H9 (cell line): ENCODE results near the gene OVOL1. TPM values are rescaled to one million over a fixed set of nuclear protein-coding genes. Genes with fewer than 3 reads are reported as not detected.

Experiments used
- DNase-seq: peaks from one replicate; pipeline ENCODE4 v3.0.0-alpha.2; 2017
- H2AFZ ChIP-seq: one replicate; pipeline ENCODE4 v1.6.1; 2013; ENCODE audit warnings: mild to moderate bottlenecking, low read length, control low read depth, moderate library complexity
- H2AK5ac ChIP-seq: 2 replicates; pipeline ENCODE4 v1.6.1; 2013; ENCODE audit warnings: low read length, control low read depth, mixed read lengths; ENCODE audit not compliant: insufficient read length
- H2BK120ac ChIP-seq: one replicate; pipeline ENCODE4 v1.6.1; 2013; ENCODE audit warnings: low read depth, mild to moderate bottlenecking, low read length, control low read depth, inconsistent platforms; ENCODE audit not compliant: poor library complexity, severe bottlenecking
- H2BK12ac ChIP-seq: 2 replicates; pipeline ENCODE4 v1.6.1; 2013; ENCODE audit warnings: low read length, control low read depth, mixed read lengths, low read depth; ENCODE audit not compliant: insufficient read length
- H2BK15ac ChIP-seq: 2 replicates; pipeline ENCODE4 v1.6.1; 2013; ENCODE audit warnings: low read depth, low read length, control low read depth
- H2BK20ac ChIP-seq: one replicate; pipeline ENCODE4 v1.6.1; 2013; ENCODE audit warnings: low read depth, mild to moderate bottlenecking, low read length, control low read depth, inconsistent platforms; ENCODE audit not compliant: poor library complexity, severe bottlenecking
- H2BK5ac ChIP-seq: 2 replicates; pipeline ENCODE4 v1.6.1; 2013; ENCODE audit warnings: low read length, control low read depth, mixed read lengths; ENCODE audit not compliant: insufficient read length
- H3K14ac ChIP-seq: 2 replicates; pipeline ENCODE4 v1.6.1; 2013; ENCODE audit warnings: low read length, control low read depth; ENCODE audit not compliant: insufficient read depth
- H3K18ac ChIP-seq: 2 replicates; pipeline ENCODE4 v1.6.1; 2013; ENCODE audit warnings: low read depth, mild to moderate bottlenecking, mixed read lengths, low read length, control low read depth; ENCODE audit not compliant: insufficient read length
- H3K23ac ChIP-seq: 2 replicates; pipeline ENCODE4 v1.6.1; 2013; ENCODE audit warnings: low read length, control low read depth, mixed read lengths, low read depth; ENCODE audit not compliant: insufficient read length
- H3K23me2 ChIP-seq: 2 replicates; pipeline ENCODE4 v1.6.1; 2013; ENCODE audit warnings: low read depth, mild to moderate bottlenecking, mixed read lengths, low read length, control low read depth; ENCODE audit not compliant: insufficient read length, poor library complexity, severe bottlenecking
- H3K27ac ChIP-seq: 2 replicates; pipeline ENCODE4 v1.5.1; 2013; ENCODE audit warnings: low read length, control low read depth, mixed read lengths, low read depth; ENCODE audit not compliant: insufficient read length
- H3K27me3 ChIP-seq: 2 replicates; pipeline ENCODE4 v1.6.1; 2013; ENCODE audit warnings: low read length, control low read depth, inconsistent platforms; ENCODE audit not compliant: insufficient read depth
- H3K4ac ChIP-seq: 2 replicates; pipeline ENCODE4 v1.6.1; 2013; ENCODE audit warnings: low read depth, mild to moderate bottlenecking, control low read depth, inconsistent platforms, low read length, moderate library complexity
- H3K4me1 ChIP-seq: 2 replicates; pipeline ENCODE4 v1.6.1; 2013; ENCODE audit warnings: low read length, control low read depth, inconsistent platforms; ENCODE audit not compliant: insufficient read depth
- H3K4me2 ChIP-seq: 2 replicates; pipeline ENCODE4 v1.6.1; 2013; ENCODE audit warnings: low read length, control low read depth, mixed read lengths; ENCODE audit not compliant: insufficient read length, insufficient read depth
- H3K56ac ChIP-seq: 2 replicates; pipeline ENCODE4 v1.6.1; 2013; ENCODE audit warnings: low read depth, mild to moderate bottlenecking, mixed read lengths, low read length, control low read depth; ENCODE audit not compliant: insufficient read length
- H3K79me1 ChIP-seq: 2 replicates; pipeline ENCODE4 v1.6.1; 2013; ENCODE audit warnings: low read depth, mild to moderate bottlenecking, moderate library complexity, low read length, control low read depth, inconsistent platforms; ENCODE audit not compliant: insufficient read depth, poor library complexity, severe bottlenecking
- H3K79me2 ChIP-seq: 2 replicates; pipeline ENCODE4 v1.6.1; 2013; ENCODE audit warnings: low read length, control low read depth, inconsistent platforms; ENCODE audit not compliant: insufficient read depth
- H3K9ac ChIP-seq: 2 replicates; pipeline ENCODE4 v1.6.1; 2013; ENCODE audit warnings: low read length, control low read depth, mixed read lengths; ENCODE audit not compliant: insufficient read length; ENCODE audit errors: extremely low read depth
- H3K9me3 ChIP-seq: one replicate; pipeline ENCODE4 v1.6.1; 2013; ENCODE audit warnings: low read depth, low read length, inconsistent platforms; ENCODE audit not compliant: control insufficient read depth
- H3T11ph ChIP-seq: one replicate; pipeline ENCODE4 v1.6.1; 2013; ENCODE audit warnings: mild to moderate bottlenecking, low read length, control low read depth, inconsistent platforms
- H4K20me1 ChIP-seq: one replicate; pipeline ENCODE4 v1.6.1; 2013; ENCODE audit not compliant: control insufficient read depth, insufficient read length, insufficient read depth
- H4K5ac ChIP-seq: 2 replicates; pipeline ENCODE4 v1.6.1; 2013; ENCODE audit warnings: low read depth, mild to moderate bottlenecking, mixed read lengths, low read length, control low read depth; ENCODE audit not compliant: insufficient read length
- H4K8ac ChIP-seq: replicated peaks from 2 replicates; pipeline ENCODE4 v1.6.1; 2013; ENCODE audit warnings: low read length, control low read depth, mixed read lengths, low read depth; ENCODE audit not compliant: insufficient read length
- H4K91ac ChIP-seq: 2 replicates; pipeline ENCODE4 v1.6.1; 2013; ENCODE audit warnings: low read depth, mild to moderate bottlenecking, moderate library complexity, mixed read lengths, low read length, control low read depth; ENCODE audit not compliant: insufficient read length
- H3K27ac Mint-ChIP-seq, 3 experiments: 2 replicates in 2 of 3; 3 replicates in 1 of 3; pipeline ENCODE4 v1.8.0; 2020 to 2021; ENCODE audit warnings: mixed read lengths in 3 of 3, mild to moderate bottlenecking in 1 of 3, moderate library complexity in 1 of 3
- H3K27me3 Mint-ChIP-seq: 2 replicates; pipeline ENCODE4 v1.8.0; 2021; ENCODE audit warnings: low read depth, mild to moderate bottlenecking, moderate library complexity, mixed read lengths
- H3K36me3 Mint-ChIP-seq, 3 experiments: 2 replicates in 2 of 3; 3 replicates in 1 of 3; pipeline ENCODE4 v1.8.0; 2020 to 2021; ENCODE audit warnings: low read depth in 3 of 3, mixed read lengths in 3 of 3; ENCODE audit not compliant: insufficient read depth in 1 of 3
- H3K4me1 Mint-ChIP-seq, 2 experiments: 2 replicates each; pipeline ENCODE4 v1.8.0; 2020; ENCODE audit warnings: mixed read lengths in 2 of 2
- H3K4me3 Mint-ChIP-seq, 2 experiments: 2 replicates in 1 of 2; 3 replicates in 1 of 2; pipeline ENCODE4 v1.8.0; 2020 to 2021; ENCODE audit warnings: mild to moderate bottlenecking in 2 of 2, mixed read lengths in 2 of 2, moderate library complexity in 1 of 2
- H3K9me3 Mint-ChIP-seq, 2 experiments: 2 replicates in 1 of 2; 3 replicates in 1 of 2; pipeline ENCODE4 v1.8.0; 2020; ENCODE audit warnings: mild to moderate bottlenecking in 2 of 2, mixed read lengths in 2 of 2, moderate library complexity in 1 of 2
- WGBS: extraction: QIAGEN DNeasy Blood & Tissue Kit; methylation state at CpG from one replicate; pipeline ENCODE4 v1.1.7; 2013; ENCODE audit warnings: missing lambda C conversion rate, low lambda C conversion rate, mixed read lengths; ENCODE audit not compliant: insufficient read length; ENCODE audit errors: extremely low coverage; 5-methylcytosine and 5-hydroxymethylcytosine counted together
- total RNA-seq: library from RNA; stranded (reverse); gene quantifications from 2 replicates; pipeline ENCODE4 v1.2.1, GENCODE V29; 2021
- TF ChIP-seq, protein P1 (sequence below): fragments of 200-600 bp; sonication (generic); conservative IDR thresholded peaks from 3 replicates; pipeline ENCODE4 v1.8.0; 2021; ENCODE audit warnings: antibody characterized with exemption, mild to moderate bottlenecking

OVOL1 gene
- total RNA-seq, 1 experiment from 2014 or later = 5.1 TPM

DNA sequence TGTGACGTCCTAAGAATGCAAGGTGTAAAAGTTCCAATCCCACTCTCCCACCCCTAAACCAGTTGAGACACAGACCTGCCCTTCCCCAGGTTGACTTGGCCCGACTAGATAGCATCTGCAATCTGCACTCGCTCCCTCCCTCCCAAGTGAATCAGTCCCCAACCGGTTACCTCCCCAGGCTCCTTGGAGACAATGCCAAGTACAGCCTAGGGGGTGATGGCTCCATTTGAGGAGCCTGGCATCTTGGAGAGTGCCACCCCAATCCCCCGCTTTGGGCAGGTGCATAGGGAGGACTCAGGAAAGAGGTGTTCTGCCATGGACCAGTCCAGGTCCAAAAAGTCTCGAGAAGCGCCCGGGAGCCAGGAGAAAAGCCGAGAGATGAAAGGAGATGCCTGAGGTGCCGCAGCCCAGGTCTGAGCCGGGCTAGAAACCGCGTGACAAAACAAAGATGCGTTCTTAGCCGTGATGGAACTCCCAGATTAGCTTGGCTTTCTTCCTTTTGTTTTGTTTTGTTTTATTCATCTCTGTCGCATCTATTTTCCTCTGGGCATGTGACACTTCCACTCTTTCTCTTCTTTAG, 28.2 kb downstream of the OVOL1 start:
- no peak overlapping the region for H3K9ac ChIP-seq
- H3K79me2 ChIP-seq = no peaks in the 10 kb centered on the region
- no peak overlapping the region for H2AFZ ChIP-seq
- H2BK20ac ChIP-seq = no peak overlapping the region
- H3K4me1 ChIP-seq = no peaks in the 10 kb centered on the region
- no peak overlapping the region for H4K91ac ChIP-seq
- H4K8ac ChIP-seq = no peak overlapping the region
- H3K23me2 ChIP-seq = peaks cover 3% of the 10 kb centered on the region
- Mint-ChIP-seq H3K36me3 (no peaks in the 10 kb centered on the region; a peak in 1 of 7 replicates), H3K4me1 (peaks cover 0 to 8% of the 10 kb centered on the region in 2 experiments; a peak in 1 of 4 replicates), H3K27ac (no peak overlapping the region), H3K27me3 (peaks cover 43% of the 10 kb centered on the region), H3K4me3 (no peak overlapping the region), H3K9me3 (no peaks in the 10 kb centered on the region)
- no peak overlapping the region for H3K56ac ChIP-seq
- H3K27ac ChIP-seq = no peak overlapping the region
- H2BK12ac ChIP-seq = no peak overlapping the region
- H3K9me3 ChIP-seq = no peaks in the 10 kb centered on the region
- H4K5ac ChIP-seq = no peak overlapping the region
- WGBS = no CpG with 5 or more reads among the region's 16 CpGs
- H3K4ac ChIP-seq = no peak overlapping the region
- H3K23ac ChIP-seq = no peak overlapping the region
- H3K18ac ChIP-seq = no peak overlapping the region
- no peaks in the 10 kb centered on the region for H3K27me3 ChIP-seq
- H3T11ph ChIP-seq = no peak overlapping the region
- H4K20me1 ChIP-seq = no peaks in the 10 kb centered on the region
- H3K14ac ChIP-seq = no peak overlapping the region
- no peak overlapping the region for H3K4me2 ChIP-seq
- H2BK5ac ChIP-seq = no peak overlapping the region
- no peak overlapping the region for H2AK5ac ChIP-seq
- TF ChIP-seq, protein P1, sequence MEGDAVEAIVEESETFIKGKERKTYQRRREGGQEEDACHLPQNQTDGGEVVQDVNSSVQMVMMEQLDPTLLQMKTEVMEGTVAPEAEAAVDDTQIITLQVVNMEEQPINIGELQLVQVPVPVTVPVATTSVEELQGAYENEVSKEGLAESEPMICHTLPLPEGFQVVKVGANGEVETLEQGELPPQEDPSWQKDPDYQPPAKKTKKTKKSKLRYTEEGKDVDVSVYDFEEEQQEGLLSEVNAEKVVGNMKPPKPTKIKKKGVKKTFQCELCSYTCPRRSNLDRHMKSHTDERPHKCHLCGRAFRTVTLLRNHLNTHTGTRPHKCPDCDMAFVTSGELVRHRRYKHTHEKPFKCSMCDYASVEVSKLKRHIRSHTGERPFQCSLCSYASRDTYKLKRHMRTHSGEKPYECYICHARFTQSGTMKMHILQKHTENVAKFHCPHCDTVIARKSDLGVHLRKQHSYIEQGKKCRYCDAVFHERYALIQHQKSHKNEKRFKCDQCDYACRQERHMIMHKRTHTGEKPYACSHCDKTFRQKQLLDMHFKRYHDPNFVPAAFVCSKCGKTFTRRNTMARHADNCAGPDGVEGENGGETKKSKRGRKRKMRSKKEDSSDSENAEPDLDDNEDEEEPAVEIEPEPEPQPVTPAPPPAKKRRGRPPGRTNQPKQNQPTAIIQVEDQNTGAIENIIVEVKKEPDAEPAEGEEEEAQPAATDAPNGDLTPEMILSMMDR = no peak
- H3K79me1 ChIP-seq = no peaks in the 10 kb centered on the region
- no peak overlapping the region for H2BK120ac ChIP-seq
- DNase-seq = no peak
- H2BK15ac ChIP-seq = no peak overlapping the region
